Epithelial cell of proximal tubule (primary cell): ENCODE results near the gene ZNF638. TPM values are rescaled to one million over a fixed set of nuclear protein-coding genes. Genes with fewer than 3 reads are reported as not detected.
"Not testable (repeated sequence)": the region's sequence is repeated elsewhere in the genome, so short reads cannot be mapped to it uniquely, and the experiment has no call there.

Experiments used
- DNase-seq: peaks from one replicate; pipeline ENCODE4 v3.0.0-alpha.2; 2011; ENCODE audit warnings: low read depth
- H3K4me3 ChIP-seq: 2 replicates; pipeline ENCODE4 v1.5.1; 2011; ENCODE audit warnings: low read depth, mild to moderate bottlenecking, low read length
- total RNA-seq: library from RNA; depleted of rRNA; stranded (reverse); fragments of >200 nt; gene quantifications from 2 replicates; pipeline ENCODE4 v1.2.3, GENCODE V29; 2015
- TF ChIP-seq, protein P1 (sequence below): conservative IDR thresholded peaks from 2 replicates; pipeline ENCODE4 v1.5.1; 2012; ENCODE audit warnings: low read depth, mild to moderate bottlenecking, low read length

The ZNF638 gene
- total RNA-seq, 1 donor from 2014 or later, result 69.0 TPM

DNA sequence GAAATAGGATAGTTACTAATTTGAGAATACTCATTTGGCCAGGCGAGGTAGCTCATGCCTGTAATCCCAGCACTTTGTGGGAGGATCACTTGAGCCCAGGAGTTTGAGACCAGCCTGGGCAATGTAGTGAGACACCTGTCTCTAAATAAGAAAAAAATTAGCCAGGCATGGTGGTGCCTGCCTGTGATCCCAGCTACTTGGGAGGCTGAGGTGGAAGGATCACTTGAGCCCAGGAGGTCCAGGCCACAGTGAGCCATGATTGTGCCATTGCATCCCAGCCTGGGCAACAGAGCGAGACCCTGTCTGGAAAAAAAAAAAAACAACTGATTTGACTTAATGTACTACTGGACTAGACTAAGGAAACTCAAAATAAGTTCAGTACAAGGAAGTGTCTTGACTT is 32.7 kb upstream of the ZNF638 start:
- DNase-seq, result no peak
- TF ChIP-seq, protein P1, sequence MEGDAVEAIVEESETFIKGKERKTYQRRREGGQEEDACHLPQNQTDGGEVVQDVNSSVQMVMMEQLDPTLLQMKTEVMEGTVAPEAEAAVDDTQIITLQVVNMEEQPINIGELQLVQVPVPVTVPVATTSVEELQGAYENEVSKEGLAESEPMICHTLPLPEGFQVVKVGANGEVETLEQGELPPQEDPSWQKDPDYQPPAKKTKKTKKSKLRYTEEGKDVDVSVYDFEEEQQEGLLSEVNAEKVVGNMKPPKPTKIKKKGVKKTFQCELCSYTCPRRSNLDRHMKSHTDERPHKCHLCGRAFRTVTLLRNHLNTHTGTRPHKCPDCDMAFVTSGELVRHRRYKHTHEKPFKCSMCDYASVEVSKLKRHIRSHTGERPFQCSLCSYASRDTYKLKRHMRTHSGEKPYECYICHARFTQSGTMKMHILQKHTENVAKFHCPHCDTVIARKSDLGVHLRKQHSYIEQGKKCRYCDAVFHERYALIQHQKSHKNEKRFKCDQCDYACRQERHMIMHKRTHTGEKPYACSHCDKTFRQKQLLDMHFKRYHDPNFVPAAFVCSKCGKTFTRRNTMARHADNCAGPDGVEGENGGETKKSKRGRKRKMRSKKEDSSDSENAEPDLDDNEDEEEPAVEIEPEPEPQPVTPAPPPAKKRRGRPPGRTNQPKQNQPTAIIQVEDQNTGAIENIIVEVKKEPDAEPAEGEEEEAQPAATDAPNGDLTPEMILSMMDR, result no peak
- no peak overlapping the region for H3K4me3 ChIP-seq

DNA sequence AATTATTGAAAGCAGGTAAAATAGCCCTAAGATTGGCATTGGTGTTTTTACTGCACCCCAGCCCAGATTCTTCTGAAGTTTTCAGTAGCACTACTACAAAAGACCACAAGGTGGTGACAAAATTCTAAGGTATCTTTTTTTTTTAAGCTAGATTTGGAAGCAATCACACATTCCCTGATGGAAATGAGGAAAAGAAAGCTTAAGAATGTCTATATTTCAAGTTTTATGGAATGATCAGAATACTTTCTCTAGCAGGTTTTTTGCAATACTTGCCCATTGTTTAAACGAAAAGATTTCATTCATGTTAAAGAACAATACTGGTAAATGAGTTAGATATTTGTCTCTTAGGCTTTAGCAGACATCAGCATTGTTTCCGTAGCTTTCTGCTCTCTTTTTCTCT is 32.1 kb upstream of the ZNF638 start:
- DNase-seq, result no peak

GRCh38 chr2:71303849-71304248 is 27.7 kb upstream of the ZNF638 start:
- H3K4me3 ChIP-seq, result no peak overlapping the region
- no peak for DNase-seq
- TF ChIP-seq, protein P1, result no peak

More for the DNA sequence above, 32.1 kb upstream of the ZNF638 start:
- TF ChIP-seq, protein P1, result peak; percentile 71
- H3K4me3 ChIP-seq, result no peak overlapping the region

DNA sequence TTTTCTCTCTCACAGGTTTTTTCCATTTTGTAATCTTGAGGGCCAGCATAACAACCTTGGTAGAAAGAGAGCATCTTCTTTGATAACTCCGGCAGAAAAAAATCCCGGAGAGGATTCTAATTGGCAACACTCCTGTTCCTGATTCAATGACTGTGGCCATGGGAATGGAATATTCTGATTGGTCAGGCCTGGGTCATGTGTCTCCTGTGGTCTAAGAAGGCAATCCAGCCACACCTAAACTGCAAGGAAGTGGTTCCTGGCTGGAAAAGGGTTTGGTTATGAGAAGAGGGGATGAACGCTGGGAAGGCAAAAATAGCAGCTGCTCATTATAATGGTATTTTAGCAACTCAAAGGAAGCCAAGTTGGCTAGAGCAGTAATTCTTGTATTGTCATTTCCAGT is 24.8 kb upstream of the ZNF638 start:
- no peak for DNase-seq
- TF ChIP-seq, protein P1, result no peak

DNA sequence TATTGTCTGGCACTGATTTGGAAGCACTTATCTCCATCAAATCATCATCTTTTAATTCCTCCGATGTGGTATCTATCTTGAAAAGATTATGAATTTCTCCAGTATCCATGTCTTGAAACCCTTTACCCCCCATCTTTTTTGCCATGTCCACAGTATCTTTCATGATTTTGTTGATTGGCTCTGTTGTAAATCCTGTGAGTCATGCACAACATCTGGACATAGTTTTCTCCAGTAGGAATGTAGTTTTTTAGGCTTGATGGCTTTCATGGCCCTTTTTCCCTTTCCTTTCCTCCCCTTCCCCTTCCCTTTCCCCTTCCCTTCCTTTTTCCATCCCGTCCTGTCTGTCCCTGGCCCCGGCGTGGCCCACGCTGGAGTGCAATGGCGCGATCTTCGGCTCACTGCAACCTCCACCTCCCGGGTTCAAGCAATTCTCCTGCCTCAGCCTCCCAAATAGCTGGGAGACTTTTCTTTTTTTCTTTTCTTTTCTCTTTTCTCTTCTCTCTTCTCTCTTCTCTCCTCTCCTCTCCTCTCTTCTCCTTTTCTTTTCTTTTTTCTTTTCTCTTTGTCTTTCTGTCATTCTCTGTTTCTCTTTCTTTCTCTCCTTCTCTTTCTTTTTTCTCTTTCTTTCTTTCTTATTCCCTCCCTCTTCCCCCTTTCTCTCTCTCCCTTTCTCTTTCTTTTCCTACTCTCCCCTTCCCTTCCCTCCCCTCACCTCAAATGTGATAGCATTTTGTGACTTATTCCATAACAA is 18.4 kb upstream of the ZNF638 start:
- TF ChIP-seq, protein P1, result no peak
- H3K4me3 ChIP-seq, result no peak overlapping the region
- DNase-seq, result no peak

More for the DNA sequence above, 24.8 kb upstream of the ZNF638 start:
- H3K4me3 ChIP-seq, result no peak overlapping the region

- no peak for DNase-seq
- TF ChIP-seq, protein P1, result no peak
- H3K4me3 ChIP-seq, result no peak overlapping the region
Measured at GRCh38 chr2:71317060-71317459, 14.5 kb upstream of the ZNF638 start.

GRCh38 chr2:71317900-71318299 is 13.7 kb upstream of the ZNF638 start:
- not testable (repeated sequence) for H3K4me3 ChIP-seq, DNase-seq
